GM12892 (cell line): ENCODE measurements around the gene ANKS1A.

Experiments used
- POLR2A ChIP-seq: IDR thresholded peaks from 2 replicates; pipeline ENCODE4 v1.6.1; 2011; ENCODE audit warnings: low read depth, low read length, control low read depth
- POLR2AphosphoS5 ChIP-seq: IDR thresholded peaks from 2 replicates; pipeline ENCODE4 v1.6.1; 2011; ENCODE audit warnings: low read depth, low read length, control low read depth
- TAF1 ChIP-seq: IDR thresholded peaks from 2 replicates; pipeline ENCODE4 v1.6.1; 2011; ENCODE audit warnings: low read depth, mild to moderate bottlenecking, control low read depth, low read length, borderline replicate concordance

DNA sequence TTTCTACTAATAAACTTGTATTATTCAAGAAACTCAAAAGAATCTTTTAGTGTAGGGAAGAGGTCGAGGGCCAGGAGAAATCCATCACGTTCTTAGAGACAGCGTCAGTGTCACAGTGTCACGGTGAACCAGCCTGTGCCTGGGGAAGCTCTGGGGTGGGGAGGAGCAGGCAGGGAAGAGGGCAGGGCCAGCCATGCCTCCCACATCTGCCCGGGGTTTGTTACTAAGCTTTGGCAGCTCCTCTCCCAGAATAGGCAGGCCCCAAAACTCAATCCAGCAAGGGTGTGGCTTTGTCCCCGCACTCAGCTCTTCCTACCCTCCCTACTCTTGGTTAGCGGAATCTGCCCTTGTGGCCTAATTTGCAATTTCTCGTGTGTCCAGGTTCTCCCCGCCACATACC, 179.2 kb downstream of the ANKS1A start:
- TF ChIP-seq POLR2AphosphoS5 (no peak), TAF1 (no peak), POLR2A (no peak)
